HG03095 (cell line): ENCODE measurements around the gene ADCY5.

Experiments
- ATAC-seq: cut with Tn5 transposase; IDR thresholded peaks from one replicate; pipeline ENCODE4 v1.9.1; 2021; ENCODE audit warnings: moderate library complexity; ENCODE audit not compliant: unreplicated experiment

ADCY5 gene

GRCh38 chr3:123372686-123373473, 76.0 kb downstream of the ADCY5 start:
- ATAC-seq = no peak

- ATAC-seq = no peak
These were observed 76.8 kb downstream of the ADCY5 start for GRCh38 chr3:123371859-123372685.

- ATAC-seq = no peak
These were observed 77.5 kb downstream of the ADCY5 start for GRCh38 chr3:123371426-123371825.

- no peak for ATAC-seq
These were observed 78.1 kb downstream of the ADCY5 start for GRCh38 chr3:123370819-123371218.

GRCh38 chr3:123369085-123369484, 79.8 kb downstream of the ADCY5 start:
- no peak for ATAC-seq

- ATAC-seq = no peak
These were observed 81.3 kb downstream of the ADCY5 start for GRCh38 chr3:123367467-123368154.

- ATAC-seq = no peak
These were observed 83.3 kb downstream of the ADCY5 start for GRCh38 chr3:123365450-123366143.

- no peak for ATAC-seq
These were observed 87.8 kb downstream of the ADCY5 start for GRCh38 chr3:123361071-123361470.

GRCh38 chr3:123357275-123357674, 91.6 kb downstream of the ADCY5 start:
- ATAC-seq = no peak

GRCh38 chr3:123353850-123354233, 95.0 kb downstream of the ADCY5 start:
- ATAC-seq = no peak

GRCh38 chr3:123353227-123353849, 95.6 kb downstream of the ADCY5 start:
- ATAC-seq = no peak

GRCh38 chr3:123352134-123352554, 96.7 kb downstream of the ADCY5 start:
- ATAC-seq = no peak

GRCh38 chr3:123351501-123351900, 97.4 kb downstream of the ADCY5 start:
- no peak for ATAC-seq

- ATAC-seq = no peak
These were observed 97.9 kb downstream of the ADCY5 start for GRCh38 chr3:123350971-123351370.

GRCh38 chr3:123349566-123350435, 99.1 kb downstream of the ADCY5 start:
- no peak for ATAC-seq

- no peak for ATAC-seq
These were observed 99.7 kb downstream of the ADCY5 start for GRCh38 chr3:123349201-123349535.

- no peak for ATAC-seq
These were observed 100.3 kb downstream of the ADCY5 start for GRCh38 chr3:123348471-123349200.

- no peak for ATAC-seq
These were observed 101.1 kb downstream of the ADCY5 start for GRCh38 chr3:123347691-123348264.

GRCh38 chr3:123347205-123347604, 101.7 kb downstream of the ADCY5 start:
- no peak for ATAC-seq
